Posterior cingulate gyrus (tissue), 11 donors: ENCODE measurements around the gene GRID2IP.
"Not testable (repeated sequence)": the region's sequence is repeated elsewhere in the genome, so short reads cannot be mapped to it uniquely, and the experiment has no call there.

Experiments used
- DNase-seq, 10 donors: peaks; one replicate each; pipeline versions ENCODE4 v3.0.0 to v3.0.0-alpha.2; 2020 to 2021; ENCODE audit warnings: mixed read lengths in 3 of 10
- intact Hi-C: fragments of 100-400 bp; cut with DNase I; formaldehyde crosslinking; loops from one replicate; pipeline ENCODE4 v1.15.1; 2023

Gene GRID2IP

DNA sequence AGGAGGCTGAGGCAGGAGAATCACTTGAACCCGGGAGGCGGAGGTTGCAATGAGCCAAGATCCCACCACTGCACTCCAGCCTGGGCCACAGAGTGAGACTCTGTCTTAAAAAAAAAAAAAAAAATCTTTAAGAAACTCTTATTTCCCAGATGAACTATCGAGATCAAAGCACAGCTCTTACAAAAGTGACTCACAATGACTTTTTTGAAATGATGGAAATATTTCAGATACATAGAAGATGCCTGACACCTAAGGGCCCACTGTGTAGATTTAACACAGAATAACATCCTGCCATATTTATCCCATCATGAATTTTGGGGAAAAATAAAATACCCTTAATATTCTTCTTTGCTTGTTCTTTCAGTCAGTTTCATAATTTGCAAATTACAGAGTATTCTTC is 92.6 kb downstream of the GRID2IP start:
- intact Hi-C loops, DNase-seq: not testable (repeated sequence)

DNA sequence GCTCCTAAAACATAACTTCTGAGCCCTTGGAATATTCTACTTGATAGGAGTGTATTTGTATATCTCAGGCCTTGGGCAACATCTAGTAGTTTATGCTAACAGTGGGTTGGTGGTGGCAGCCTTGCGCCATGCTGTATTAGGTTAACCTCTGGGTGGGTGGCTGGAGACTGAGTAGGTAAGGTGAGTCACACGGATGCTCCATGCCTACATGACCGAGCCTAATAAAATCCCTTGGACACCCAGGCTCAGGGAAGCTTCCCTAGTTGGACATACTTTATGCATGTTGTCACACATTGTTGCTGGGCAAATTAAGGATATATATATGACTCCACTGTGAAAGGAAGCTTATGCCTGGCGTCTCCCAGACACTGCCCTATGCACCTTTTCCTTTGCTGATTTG is 97.5 kb downstream of the GRID2IP start:
- intact Hi-C loops, result no loop called here
- DNase-seq, result peak in 1 of 10 donors; percentile 29

DNA sequence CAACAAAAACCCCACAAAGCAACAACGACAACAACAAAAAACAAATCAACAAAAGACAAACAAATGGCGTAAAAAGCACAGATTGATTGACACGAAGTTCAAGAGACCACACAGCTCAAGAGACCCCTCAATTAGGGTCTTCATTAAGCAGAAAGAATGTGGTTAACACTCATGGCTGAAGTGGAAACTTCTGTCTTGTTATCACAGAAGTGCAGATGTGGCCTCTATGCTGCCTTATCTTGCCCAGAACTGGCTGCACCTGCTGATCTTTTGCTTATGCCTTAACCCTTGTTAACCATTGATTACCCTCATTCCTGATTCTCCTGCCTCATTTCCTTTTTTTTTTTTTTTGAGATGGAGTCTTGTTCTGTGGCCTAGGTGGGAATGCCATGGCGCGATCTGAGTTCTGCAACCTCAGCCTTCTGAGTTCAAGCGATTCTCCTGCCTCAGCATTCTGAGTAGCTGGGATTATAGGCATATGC is 100.0 kb downstream of the GRID2IP start:
- intact Hi-C loops, result no loop called here

DNA sequence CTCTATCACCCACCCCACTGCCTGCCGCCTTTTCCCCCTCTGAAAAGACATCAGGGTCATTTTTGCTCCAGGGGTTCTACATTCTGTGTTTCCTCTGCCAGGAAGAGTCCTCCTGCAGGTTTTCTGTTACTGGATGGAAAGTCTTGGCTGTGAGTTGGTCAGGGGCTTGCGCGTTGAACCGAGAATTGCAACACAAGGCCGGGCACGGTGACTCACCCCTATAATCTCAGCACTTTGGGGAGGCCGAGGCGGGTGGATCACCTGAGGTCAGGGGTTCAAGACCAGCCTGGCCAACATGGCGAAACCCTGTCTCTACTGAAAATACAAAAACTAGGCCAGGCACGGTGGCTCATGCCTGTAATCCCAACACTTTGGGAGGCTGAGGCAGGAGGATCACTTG is 100.7 kb downstream of the GRID2IP start:
- DNase-seq, intact Hi-C loops: not testable (repeated sequence)

More for the DNA sequence above, 100.0 kb downstream of the GRID2IP start:
- DNase-seq, result no peak

DNA sequence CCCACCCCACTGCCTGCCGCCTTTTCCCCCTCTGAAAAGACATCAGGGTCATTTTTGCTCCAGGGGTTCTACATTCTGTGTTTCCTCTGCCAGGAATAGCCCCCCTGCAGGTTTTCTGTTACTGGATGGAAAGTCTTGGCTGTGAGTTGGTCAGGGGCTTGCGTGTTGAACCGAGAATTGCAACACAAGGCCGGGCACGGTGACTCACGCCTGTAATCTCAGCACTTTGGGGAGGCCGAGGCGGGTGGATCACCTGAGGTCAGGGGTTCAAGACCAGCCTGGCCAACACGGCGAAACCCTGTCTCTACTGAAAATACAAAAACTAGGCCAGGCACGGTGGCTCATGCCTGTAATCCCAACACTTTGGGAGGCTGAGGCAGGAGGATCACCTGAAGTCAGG is 101.4 kb downstream of the GRID2IP start:
- DNase-seq, intact Hi-C loops: not testable (repeated sequence)

DNA sequence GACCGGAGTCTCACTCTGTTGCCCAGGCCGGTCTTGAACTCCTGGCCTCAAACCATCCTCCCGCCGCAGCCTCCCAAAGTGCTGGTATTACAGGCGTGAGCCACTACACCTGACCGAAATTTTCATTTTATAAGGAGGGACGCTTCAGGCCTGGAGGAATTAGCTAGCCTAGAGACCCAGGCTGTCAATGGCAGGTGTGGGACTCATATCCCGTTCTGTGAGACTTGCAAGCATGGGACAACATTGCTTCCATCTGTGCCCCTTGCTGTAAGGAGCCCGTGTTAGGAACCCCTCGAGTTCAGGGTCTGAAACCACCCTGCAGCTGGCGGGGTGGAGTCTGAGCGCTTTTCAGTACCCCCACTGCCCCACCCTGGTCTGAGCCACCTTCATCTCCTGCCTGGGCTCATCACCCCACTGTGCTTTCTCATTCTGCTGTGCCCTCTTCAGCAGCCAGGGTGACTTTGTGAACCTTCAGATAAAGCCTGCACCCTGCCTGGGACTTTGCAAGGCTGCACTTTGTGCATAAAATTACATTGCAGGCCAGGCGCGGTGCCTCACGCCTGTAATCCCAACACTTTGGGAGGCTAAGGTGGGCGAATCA is 102.2 kb downstream of the GRID2IP start:
- DNase-seq, result no peak
- intact Hi-C loops, result no loop called here

DNA sequence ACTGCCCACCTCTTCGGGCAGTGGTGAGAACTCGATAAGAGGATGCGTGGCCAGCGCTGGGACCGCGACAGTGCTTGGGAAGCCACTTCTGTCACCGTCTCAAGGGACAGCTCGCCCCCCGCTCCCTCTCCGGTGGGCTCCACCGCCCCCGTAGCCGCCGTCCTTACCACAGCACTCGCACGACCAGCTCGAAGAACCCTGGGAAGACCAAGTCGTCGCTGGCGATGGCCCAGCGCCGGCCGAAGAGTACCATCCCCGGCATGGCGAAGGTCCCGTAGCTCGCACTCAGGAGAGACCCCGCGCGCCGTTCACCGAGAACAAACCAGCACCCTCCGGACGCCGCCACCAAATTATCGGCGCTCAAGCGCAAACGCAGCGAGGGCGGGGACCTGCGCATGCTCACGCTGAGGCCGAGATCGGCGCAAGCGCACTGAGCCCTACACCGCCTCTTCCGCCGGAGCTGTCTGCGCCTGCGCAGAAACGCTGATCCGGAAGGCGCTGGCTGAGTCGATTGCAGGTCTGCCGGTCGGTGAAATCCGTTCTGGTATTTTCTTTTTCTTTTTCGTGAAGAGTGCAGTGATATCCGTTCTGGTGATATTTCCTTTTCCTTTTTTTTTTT is 103.6 kb downstream of the GRID2IP start, which contains the start of gene DAGLB:
DAGLB (minus strand) TSS at position 374 of the 619 bp plus-strand sequence; CDS start at position 262, 112 bp downstream.
- intact Hi-C loops, result no loop called here
- DNase-seq, result peak; percentile 81 to 98 (median 87)
